ENCODE data around the gene TAS2R60. TPM values are rescaled to one million over a fixed set of nuclear protein-coding genes. Genes with fewer than 3 reads are reported as not detected.

The TAS2R60 gene
- total and polyA plus RNA-seq, 2 experiments from 2014 or later, result 0.37 to 4.0 TPM

DNA sequence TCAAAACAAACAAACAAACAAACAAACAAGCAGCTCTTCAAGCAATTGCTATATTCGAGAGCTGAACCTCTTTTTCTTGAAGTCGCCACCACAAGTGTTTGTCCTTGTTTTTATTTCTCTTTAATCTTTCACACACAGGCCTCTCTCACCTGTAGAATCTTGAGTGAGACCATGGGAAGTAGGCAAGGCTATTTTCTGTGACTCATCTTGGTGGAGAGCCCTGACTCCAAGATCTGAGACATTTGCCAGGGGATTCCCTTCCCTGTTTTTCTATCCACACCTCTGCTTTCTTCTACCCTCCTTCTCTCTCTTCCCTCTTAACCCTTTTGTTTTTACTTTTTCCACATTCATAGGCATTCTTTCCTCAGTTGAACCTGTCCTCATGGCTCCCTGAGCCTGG, 8.0 kb upstream of the TAS2R60 start:
- Mint-ChIP-seq H3K36me3 (ENCODE audit: low read depth) (peaks cover 2% of the 10 kb centered on the region; the same call in 1 of the 3 replicates), H3K27ac (no peak overlapping the region), H3K4me1 (peaks cover 24% of the 10 kb centered on the region), H3K9me3 (no peaks in the 10 kb centered on the region), H3K4me3 (no peak overlapping the region), H3K27me3 (ENCODE audit: insufficient read depth, low read depth, poor library complexity) (peaks cover 2% of the 10 kb centered on the region)
- Histone ChIP-seq H4K20me1 (replicated peaks; ENCODE audit: insufficient read depth) (no peaks in the 10 kb centered on the region), H3F3A (replicated peaks; ENCODE audit: low read depth) (no peaks in the 10 kb centered on the region), H3K36me3 (ENCODE audit: insufficient read depth) (no peaks in the 10 kb centered on the region), H3K27ac (ENCODE audit: low read depth) (no peak overlapping the region; the same call in 1 of the 2 replicates), H3K79me2 (replicated peaks; ENCODE audit: insufficient read depth) (no peaks in the 10 kb centered on the region), H3K4me3 (no peak overlapping the region), H3K4me1 (ENCODE audit: insufficient read depth) (peaks cover 14% of the 10 kb centered on the region), H3K27me3 (ENCODE audit: insufficient read depth) (no peaks in the 10 kb centered on the region), H3K4me2 (no peak overlapping the region), H3K9me2 (ENCODE audit: insufficient read depth) (peaks cover 12% of the 10 kb centered on the region; the same call in 1 of the 2 replicates), H2AFZ (no peak overlapping the region)
- no peak for TF ChIP-seq ZNF114 (CRISPR knock-in tag; IDR thresholded peaks at IDR 0.05)
- TF ChIP-seq CREB1 (CRISPR knock-in tag; IDR thresholded peaks at IDR 0.05; ENCODE audit: low read depth), result no peak
- TF ChIP-seq, protein P1, sequence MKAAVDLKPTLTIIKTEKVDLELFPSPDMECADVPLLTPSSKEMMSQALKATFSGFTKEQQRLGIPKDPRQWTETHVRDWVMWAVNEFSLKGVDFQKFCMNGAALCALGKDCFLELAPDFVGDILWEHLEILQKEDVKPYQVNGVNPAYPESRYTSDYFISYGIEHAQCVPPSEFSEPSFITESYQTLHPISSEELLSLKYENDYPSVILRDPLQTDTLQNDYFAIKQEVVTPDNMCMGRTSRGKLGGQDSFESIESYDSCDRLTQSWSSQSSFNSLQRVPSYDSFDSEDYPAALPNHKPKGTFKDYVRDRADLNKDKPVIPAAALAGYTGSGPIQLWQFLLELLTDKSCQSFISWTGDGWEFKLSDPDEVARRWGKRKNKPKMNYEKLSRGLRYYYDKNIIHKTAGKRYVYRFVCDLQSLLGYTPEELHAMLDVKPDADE (IDR thresholded peaks at IDR 0.05), result no peak
- TF ChIP-seq, protein P2, sequence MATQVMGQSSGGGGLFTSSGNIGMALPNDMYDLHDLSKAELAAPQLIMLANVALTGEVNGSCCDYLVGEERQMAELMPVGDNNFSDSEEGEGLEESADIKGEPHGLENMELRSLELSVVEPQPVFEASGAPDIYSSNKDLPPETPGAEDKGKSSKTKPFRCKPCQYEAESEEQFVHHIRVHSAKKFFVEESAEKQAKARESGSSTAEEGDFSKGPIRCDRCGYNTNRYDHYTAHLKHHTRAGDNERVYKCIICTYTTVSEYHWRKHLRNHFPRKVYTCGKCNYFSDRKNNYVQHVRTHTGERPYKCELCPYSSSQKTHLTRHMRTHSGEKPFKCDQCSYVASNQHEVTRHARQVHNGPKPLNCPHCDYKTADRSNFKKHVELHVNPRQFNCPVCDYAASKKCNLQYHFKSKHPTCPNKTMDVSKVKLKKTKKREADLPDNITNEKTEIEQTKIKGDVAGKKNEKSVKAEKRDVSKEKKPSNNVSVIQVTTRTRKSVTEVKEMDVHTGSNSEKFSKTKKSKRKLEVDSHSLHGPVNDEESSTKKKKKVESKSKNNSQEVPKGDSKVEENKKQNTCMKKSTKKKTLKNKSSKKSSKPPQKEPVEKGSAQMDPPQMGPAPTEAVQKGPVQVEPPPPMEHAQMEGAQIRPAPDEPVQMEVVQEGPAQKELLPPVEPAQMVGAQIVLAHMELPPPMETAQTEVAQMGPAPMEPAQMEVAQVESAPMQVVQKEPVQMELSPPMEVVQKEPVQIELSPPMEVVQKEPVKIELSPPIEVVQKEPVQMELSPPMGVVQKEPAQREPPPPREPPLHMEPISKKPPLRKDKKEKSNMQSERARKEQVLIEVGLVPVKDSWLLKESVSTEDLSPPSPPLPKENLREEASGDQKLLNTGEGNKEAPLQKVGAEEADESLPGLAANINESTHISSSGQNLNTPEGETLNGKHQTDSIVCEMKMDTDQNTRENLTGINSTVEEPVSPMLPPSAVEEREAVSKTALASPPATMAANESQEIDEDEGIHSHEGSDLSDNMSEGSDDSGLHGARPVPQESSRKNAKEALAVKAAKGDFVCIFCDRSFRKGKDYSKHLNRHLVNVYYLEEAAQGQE (IDR thresholded peaks at IDR 0.05; ENCODE audit: unreplicated experiment), result no peak
- no peak for TF ChIP-seq EZH2 (IDR thresholded peaks at IDR 0.05; ENCODE audit: low read depth, unreplicated experiment)
- TF ChIP-seq JUNB (IDR thresholded peaks at IDR 0.05; ENCODE audit: unreplicated experiment), result no peak
- TF ChIP-seq POLR2AphosphoS5 (IDR thresholded peaks at IDR 0.05; ENCODE audit: low read depth), result no peak
- TF ChIP-seq, protein P3, sequence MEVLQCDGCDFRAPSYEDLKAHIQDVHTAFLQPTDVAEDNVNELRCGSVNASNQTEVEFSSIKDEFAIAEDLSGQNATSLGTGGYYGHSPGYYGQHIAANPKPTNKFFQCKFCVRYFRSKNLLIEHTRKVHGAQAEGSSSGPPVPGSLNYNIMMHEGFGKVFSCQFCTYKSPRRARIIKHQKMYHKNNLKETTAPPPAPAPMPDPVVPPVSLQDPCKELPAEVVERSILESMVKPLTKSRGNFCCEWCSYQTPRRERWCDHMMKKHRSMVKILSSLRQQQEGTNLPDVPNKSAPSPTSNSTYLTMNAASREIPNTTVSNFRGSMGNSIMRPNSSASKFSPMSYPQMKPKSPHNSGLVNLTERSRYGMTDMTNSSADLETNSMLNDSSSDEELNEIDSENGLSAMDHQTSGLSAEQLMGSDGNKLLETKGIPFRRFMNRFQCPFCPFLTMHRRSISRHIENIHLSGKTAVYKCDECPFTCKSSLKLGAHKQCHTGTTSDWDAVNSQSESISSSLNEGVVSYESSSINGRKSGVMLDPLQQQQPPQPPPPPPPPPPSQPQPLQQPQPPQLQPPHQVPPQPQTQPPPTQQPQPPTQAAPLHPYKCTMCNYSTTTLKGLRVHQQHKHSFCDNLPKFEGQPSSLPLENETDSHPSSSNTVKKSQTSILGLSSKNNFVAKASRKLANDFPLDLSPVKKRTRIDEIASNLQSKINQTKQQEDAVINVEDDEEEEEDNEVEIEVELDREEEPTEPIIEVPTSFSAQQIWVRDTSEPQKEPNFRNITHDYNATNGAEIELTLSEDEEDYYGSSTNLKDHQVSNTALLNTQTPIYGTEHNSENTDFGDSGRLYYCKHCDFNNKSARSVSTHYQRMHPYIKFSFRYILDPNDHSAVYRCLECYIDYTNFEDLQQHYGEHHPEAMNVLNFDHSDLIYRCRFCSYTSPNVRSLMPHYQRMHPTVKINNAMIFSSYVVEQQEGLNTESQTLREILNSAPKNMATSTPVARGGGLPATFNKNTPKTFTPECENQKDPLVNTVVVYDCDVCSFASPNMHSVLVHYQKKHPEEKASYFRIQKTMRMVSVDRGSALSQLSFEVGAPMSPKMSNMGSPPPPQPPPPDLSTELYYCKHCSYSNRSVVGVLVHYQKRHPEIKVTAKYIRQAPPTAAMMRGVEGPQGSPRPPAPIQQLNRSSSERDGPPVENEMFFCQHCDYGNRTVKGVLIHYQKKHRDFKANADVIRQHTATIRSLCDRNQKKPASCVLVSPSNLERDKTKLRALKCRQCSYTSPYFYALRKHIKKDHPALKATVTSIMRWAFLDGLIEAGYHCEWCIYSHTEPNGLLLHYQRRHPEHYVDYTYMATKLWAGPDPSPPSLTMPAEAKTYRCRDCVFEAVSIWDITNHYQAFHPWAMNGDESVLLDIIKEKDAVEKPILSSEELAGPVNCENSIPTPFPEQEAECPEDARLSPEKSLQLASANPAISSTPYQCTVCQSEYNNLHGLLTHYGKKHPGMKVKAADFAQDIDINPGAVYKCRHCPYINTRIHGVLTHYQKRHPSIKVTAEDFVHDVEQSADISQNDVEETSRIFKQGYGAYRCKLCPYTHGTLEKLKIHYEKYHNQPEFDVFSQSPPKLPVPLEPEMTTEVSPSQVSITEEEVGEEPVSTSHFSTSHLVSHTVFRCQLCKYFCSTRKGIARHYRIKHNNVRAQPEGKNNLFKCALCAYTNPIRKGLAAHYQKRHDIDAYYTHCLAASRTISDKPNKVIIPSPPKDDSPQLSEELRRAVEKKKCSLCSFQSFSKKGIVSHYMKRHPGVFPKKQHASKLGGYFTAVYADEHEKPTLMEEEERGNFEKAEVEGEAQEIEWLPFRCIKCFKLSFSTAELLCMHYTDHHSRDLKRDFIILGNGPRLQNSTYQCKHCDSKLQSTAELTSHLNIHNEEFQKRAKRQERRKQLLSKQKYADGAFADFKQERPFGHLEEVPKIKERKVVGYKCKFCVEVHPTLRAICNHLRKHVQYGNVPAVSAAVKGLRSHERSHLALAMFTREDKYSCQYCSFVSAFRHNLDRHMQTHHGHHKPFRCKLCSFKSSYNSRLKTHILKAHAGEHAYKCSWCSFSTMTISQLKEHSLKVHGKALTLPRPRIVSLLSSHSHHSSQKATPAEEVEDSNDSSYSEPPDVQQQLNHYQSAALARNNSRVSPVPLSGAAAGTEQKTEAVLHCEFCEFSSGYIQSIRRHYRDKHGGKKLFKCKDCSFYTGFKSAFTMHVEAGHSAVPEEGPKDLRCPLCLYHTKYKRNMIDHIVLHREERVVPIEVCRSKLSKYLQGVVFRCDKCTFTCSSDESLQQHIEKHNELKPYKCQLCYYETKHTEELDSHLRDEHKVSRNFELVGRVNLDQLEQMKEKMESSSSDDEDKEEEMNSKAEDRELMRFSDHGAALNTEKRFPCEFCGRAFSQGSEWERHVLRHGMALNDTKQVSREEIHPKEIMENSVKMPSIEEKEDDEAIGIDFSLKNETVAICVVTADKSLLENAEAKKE (CRISPR knock-in tag; IDR thresholded peaks at IDR 0.05), result no peak
- no peak for TF ChIP-seq ZNF331 (CRISPR knock-in tag; IDR thresholded peaks at IDR 0.05; ENCODE audit: low read depth)
- TF ChIP-seq, protein P4, sequence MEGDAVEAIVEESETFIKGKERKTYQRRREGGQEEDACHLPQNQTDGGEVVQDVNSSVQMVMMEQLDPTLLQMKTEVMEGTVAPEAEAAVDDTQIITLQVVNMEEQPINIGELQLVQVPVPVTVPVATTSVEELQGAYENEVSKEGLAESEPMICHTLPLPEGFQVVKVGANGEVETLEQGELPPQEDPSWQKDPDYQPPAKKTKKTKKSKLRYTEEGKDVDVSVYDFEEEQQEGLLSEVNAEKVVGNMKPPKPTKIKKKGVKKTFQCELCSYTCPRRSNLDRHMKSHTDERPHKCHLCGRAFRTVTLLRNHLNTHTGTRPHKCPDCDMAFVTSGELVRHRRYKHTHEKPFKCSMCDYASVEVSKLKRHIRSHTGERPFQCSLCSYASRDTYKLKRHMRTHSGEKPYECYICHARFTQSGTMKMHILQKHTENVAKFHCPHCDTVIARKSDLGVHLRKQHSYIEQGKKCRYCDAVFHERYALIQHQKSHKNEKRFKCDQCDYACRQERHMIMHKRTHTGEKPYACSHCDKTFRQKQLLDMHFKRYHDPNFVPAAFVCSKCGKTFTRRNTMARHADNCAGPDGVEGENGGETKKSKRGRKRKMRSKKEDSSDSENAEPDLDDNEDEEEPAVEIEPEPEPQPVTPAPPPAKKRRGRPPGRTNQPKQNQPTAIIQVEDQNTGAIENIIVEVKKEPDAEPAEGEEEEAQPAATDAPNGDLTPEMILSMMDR (conservative IDR thresholded peaks at IDR 0.05; ENCODE audit: low read depth in 2 of 2), result no peak
- no peak for TF ChIP-seq NANOG (IDR thresholded peaks at IDR 0.05; ENCODE audit: borderline replicate concordance)
- TF ChIP-seq STAT1 (IDR thresholded peaks at IDR 0.05; ENCODE audit: unreplicated experiment), result no peak
- ATAC-seq, result no peak
- no peak for DNase-seq (ENCODE audit: low spot score)
